Thyroid gland (tissue), 4 donors: ENCODE results near the gene COG3.

Source experiments
- CTCF ChIP-seq, 6 experiments: fragments of 200-600 bp in 3 of 6; fragments of 450-650 bp in 3 of 6; sonication (generic) in 3 of 6; IDR thresholded peaks; one replicate each; pipeline ENCODE4 v1.5.1; 2016 to 2019; ENCODE audit warnings: antibody characterized with exemption in 6 of 6, mild to moderate bottlenecking in 2 of 6, inconsistent platforms in 1 of 6, moderate library complexity in 1 of 6
- POLR2A ChIP-seq, 2 donors: fragments of 450-650 bp; IDR thresholded peaks; one replicate each; pipeline ENCODE4 v1.6.1; 2017; ENCODE audit warnings: antibody characterized with exemption in 2 of 2, mild to moderate bottlenecking in 2 of 2, moderate library complexity in 1 of 2

DNA sequence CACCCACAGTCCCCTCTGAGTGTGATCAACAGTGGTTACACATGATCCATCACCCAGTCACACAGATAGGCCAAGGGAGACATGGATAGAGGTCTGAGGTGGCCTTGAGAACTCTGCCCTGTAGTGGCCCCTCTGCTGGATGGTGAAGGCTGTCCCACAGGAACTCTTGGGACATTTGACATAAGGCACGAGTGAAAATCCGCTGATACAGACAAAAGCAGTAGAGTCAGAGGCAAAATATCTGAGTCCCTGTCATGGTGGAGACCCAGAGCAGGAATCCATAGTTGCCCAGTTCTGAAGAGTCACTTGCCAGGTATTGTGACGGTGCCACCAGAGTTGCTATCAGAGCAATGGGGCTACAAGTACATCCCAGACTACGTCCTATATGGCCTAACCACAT is 27.8 kb upstream of the COG3 start:
- TF ChIP-seq CTCF (IDR thresholded peaks at IDR 0.05) (no peak), POLR2A (IDR thresholded peaks at IDR 0.05) (no peak)
